Esophagus squamous epithelium (tissue), 5 donors: ENCODE data around the gene RIMKLB. TPM values are rescaled to one million over a fixed set of nuclear protein-coding genes. Genes with fewer than 3 reads are reported as not detected.
A peak's percentile ranks its signal among the peaks of the same experiment; 100 is the strongest.

Source experiments
- DNase-seq: peaks from one replicate; lab custom pipeline; 2025; lab: John Stamatoyannopoulos, UW
- H3K27ac ChIP-seq, 4 donors: fragments of 200-600 bp; sonication (generic); one replicate each; pipeline ENCODE4 v1.5.1; 2016 to 2019; ENCODE audit warnings: mild to moderate bottlenecking in 1 of 4
- H3K27me3 ChIP-seq, 4 donors: fragments of 200-600 bp; sonication (generic); 1 replicate in 3 of 4; 2 replicates in 1 of 4; pipeline versions ENCODE4 v1.5.1 to v1.6.0; 2017 to 2021; ENCODE audit warnings: antibody characterized with exemption in 1 of 4
- H3K36me3 ChIP-seq, 3 donors: fragments of 200-600 bp; sonication (generic); one replicate each; pipeline ENCODE4 v1.5.1; 2016 to 2019
- H3K4me1 ChIP-seq, 3 donors: fragments of 200-600 bp; sonication (generic); one replicate each; pipeline ENCODE4 v1.5.1; 2017 to 2019
- H3K4me3 ChIP-seq, 4 donors: fragments of 200-600 bp; sonication (generic); 1 replicate in 3 of 4; 2 replicates in 1 of 4; pipeline ENCODE4 v1.5.1; 2016 to 2019; ENCODE audit warnings: mild to moderate bottlenecking in 2 of 4, moderate library complexity in 1 of 4
- H3K9me3 ChIP-seq, 3 donors: fragments of 200-600 bp; sonication (generic); one replicate each; pipeline ENCODE4 v1.5.1; 2016 to 2019
- CTCF ChIP-seq, 6 experiments: fragments of 450-650 bp in 4 of 6; fragments of 200-600 bp in 2 of 6; sonication (generic) in 2 of 6; IDR thresholded peaks; one replicate each; pipeline ENCODE4 v1.5.1; 2016 to 2019; ENCODE audit warnings: antibody characterized with exemption in 6 of 6, mild to moderate bottlenecking in 4 of 6, moderate library complexity in 4 of 6
- POLR2A ChIP-seq, 4 donors: fragments of 450-650 bp; IDR thresholded peaks; one replicate each; pipeline ENCODE4 v1.6.1; 2017; ENCODE audit warnings: antibody characterized with exemption in 4 of 4, mild to moderate bottlenecking in 4 of 4, moderate library complexity in 3 of 4
- WGBS, 2 donors: methylation state at CpG; one replicate each; pipeline ENCODE4 v1.1.5; 2018; 5-methylcytosine and 5-hydroxymethylcytosine counted together
- intact Hi-C: fragments of 100-400 bp; cut with DNase I; formaldehyde crosslinking; loops from one replicate; pipeline ENCODE4 v1.15.0; 2022
- total RNA-seq, 4 donors: library from RNA; depleted of rRNA; stranded (reverse); fragments of >200 nt; gene quantifications; one replicate each; pipeline ENCODE4 v1.1.0, GENCODE V29; 2016
- donor health status: DM: yes; HTN: yes; CAD: no.

RIMKLB gene
- total RNA-seq, 4 donors from 2014 or later: 8.0 to 37.8 (median 15.0) TPM

GRCh38 chr12:8680533-8680932 lies 17.3 kb upstream of the RIMKLB start:
- intact Hi-C loops: loop anchor here (10.0 kb wide), 2 partner anchors 214 to 364 kb away; no protein-coding TSS in a partner anchor
- Histone ChIP-seq H3K4me3 (no peak overlapping the region), H3K27me3 (no peaks in the 10 kb centered on the region), H3K36me3 (no peaks in the 10 kb centered on the region), H3K27ac (peak overlapping the region in 1 of 4 donors; percentile 17), H3K9me3 (no peaks in the 10 kb centered on the region), H3K4me1 (peaks cover 0 to 22% (median 3%) of the 10 kb centered on the region in 3 donors)
- WGBS, 2 donors: 76 to 79% methylated on average over 9 of the region's 9 CpGs
- no peak for DNase-seq
- no peak for TF ChIP-seq CTCF (IDR thresholded peaks at IDR 0.05)
- TF ChIP-seq POLR2A (IDR thresholded peaks at IDR 0.05): no peak

GRCh38 chr12:8681129-8681884 lies 16.5 kb upstream of the RIMKLB start:
- peak overlapping the region in 1 of 4 donors; percentile 41 for H3K4me3 ChIP-seq
- H3K27ac ChIP-seq: peak overlapping the region; percentile 9 to 68 (median 30)
- no peak for TF ChIP-seq CTCF (IDR thresholded peaks at IDR 0.05)
- no peaks in the 10 kb centered on the region for H3K9me3 ChIP-seq
- H3K4me1 ChIP-seq: peaks cover 0 to 22% (median 3%) of the 10 kb centered on the region in 3 donors
- 30 to 37% methylated on average over 11 of the region's 11 CpGs for WGBS, 2 donors
- H3K27me3 ChIP-seq: no peaks in the 10 kb centered on the region
- intact Hi-C loops: loop anchor here (10.0 kb wide), 2 partner anchors 213 to 363 kb away; no protein-coding TSS in a partner anchor
- DNase-seq: no peak
- no peaks in the 10 kb centered on the region for H3K36me3 ChIP-seq

- H3K4me3 ChIP-seq: no peak overlapping the region
- H3K9me3 ChIP-seq: no peaks in the 10 kb centered on the region
- intact Hi-C loops: loop anchor here (10.0 kb wide), 2 partner anchors 210 to 360 kb away; no protein-coding TSS in a partner anchor
- H3K4me1 ChIP-seq: peaks cover 16 to 45% (median 17%) of the 10 kb centered on the region in 3 donors
- no peaks in the 10 kb centered on the region for H3K36me3 ChIP-seq
- DNase-seq: no peak
- TF ChIP-seq CTCF (IDR thresholded peaks at IDR 0.05): no peak
- no peak for TF ChIP-seq POLR2A (IDR thresholded peaks at IDR 0.05)
- 67 to 71% methylated on average over 2 of the region's 2 CpGs for WGBS, 2 donors
- no peaks in the 10 kb centered on the region for H3K27me3 ChIP-seq
- H3K27ac ChIP-seq: no peak overlapping the region
Observed at GRCh38 chr12:8685051-8685450, 12.7 kb upstream of the RIMKLB start.

GRCh38 chr12:8687846-8688601 lies 9.8 kb upstream of the RIMKLB start:
- 19 to 29% methylated on average over 2 of the region's 2 CpGs for WGBS, 2 donors
- no peak for DNase-seq

More at GRCh38 chr12:8687846-8688601, 9.8 kb upstream of the RIMKLB start:
- H3K4me1 ChIP-seq: peaks cover 14 to 36% (median 24%) of the 10 kb centered on the region in 3 donors
- intact Hi-C loops: loop anchor here (10.0 kb wide), 2 partner anchors 207 to 357 kb away; no protein-coding TSS in a partner anchor
- H3K27ac ChIP-seq: peak overlapping the region in 3 of 4 donors; percentile 51 to 68 (median 61)
- no peaks in the 10 kb centered on the region for H3K36me3 ChIP-seq
- no peaks in the 10 kb centered on the region for H3K27me3 ChIP-seq
- no peak overlapping the region for H3K4me3 ChIP-seq
- no peak for TF ChIP-seq POLR2A (IDR thresholded peaks at IDR 0.05)
- TF ChIP-seq CTCF (IDR thresholded peaks at IDR 0.05): no peak
- no peaks in the 10 kb centered on the region for H3K9me3 ChIP-seq
